ENCODE measurements around the gene RNF32. TPM values are rescaled to one million over a fixed set of nuclear protein-coding genes. Genes with fewer than 3 reads are reported as not detected.

Gene RNF32
- total and polyA plus RNA-seq, 2 of the 13 experiments (the other 11 are each of a cell fraction or from before 2014, with no cell fraction given) = not detected

DNA sequence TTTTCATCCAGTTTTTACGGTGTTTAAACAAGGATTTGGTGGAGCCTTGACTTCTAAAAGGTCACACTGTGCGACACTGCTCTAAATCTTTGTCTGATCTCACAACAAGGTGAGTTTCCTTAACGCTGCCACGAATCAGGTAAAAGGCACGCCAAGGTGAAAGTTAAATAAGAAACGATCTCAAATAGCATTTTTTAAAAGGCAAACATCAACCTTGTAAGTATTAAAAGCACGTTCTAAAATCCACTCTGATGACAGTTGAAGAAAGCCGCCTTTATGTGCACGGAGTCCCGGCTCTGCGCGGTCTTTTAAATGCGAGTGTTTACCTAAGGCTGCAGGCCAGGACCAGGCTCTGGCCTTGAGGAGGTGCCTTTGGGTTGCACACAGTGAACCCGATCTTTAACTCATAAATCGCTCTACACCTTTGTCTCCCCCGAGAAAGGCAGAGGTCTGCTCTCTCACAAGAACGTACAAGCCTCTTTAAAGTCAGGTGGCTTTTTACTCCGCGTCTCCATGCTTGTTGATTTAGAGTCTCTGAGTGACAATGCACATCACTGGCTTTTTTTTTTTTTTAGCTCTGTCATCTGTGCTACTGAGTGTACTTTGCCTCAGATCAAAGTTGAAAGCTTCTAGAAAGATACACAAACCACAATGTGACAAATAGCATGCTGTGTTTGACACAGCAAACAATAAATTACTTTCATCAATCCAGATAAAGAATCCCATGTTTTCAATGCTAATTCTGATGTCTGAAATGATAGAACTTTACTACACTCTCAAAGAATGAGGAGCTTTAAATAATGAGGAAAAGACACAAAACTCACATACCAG lies 25.9 kb upstream of the RNF32 start (continued):
- TF ChIP-seq ZNF674 (CRISPR knock-in tag; IDR thresholded peaks at IDR 0.05; ENCODE audit: low read depth) = no peak
- TF ChIP-seq ZNF878 (CRISPR knock-in tag; IDR thresholded peaks at IDR 0.05) = peak; percentile 54; the same call in 1 of the 2 replicates
- TF ChIP-seq NFAT5 (CRISPR knock-in tag; IDR thresholded peaks at IDR 0.05) = no peak
- TF ChIP-seq SMYD3 (CRISPR knock-in tag; IDR thresholded peaks at IDR 0.05) = no peak
- TF ChIP-seq REL (CRISPR knock-in tag; conservative IDR thresholded peaks at IDR 0.05) = no peak
- TF ChIP-seq THYN1 (CRISPR knock-in tag; IDR thresholded peaks at IDR 0.05; ENCODE audit: borderline replicate concordance, low read depth) = no peak
- no peak; the same call in 1 of the 2 replicates for TF ChIP-seq LCORL (IDR thresholded peaks at IDR 0.05)
- TF ChIP-seq LCORL (CRISPR knock-in tag; IDR thresholded peaks at IDR 0.05) = no peak; the same call in 1 of the 2 replicates
- peak; percentile 86 for TF ChIP-seq PHF21A (CRISPR knock-in tag; IDR thresholded peaks at IDR 0.05)
- no peak for TF ChIP-seq ZNF234 (CRISPR knock-in tag; conservative IDR thresholded peaks at IDR 0.05)
- TF ChIP-seq, protein P1, sequence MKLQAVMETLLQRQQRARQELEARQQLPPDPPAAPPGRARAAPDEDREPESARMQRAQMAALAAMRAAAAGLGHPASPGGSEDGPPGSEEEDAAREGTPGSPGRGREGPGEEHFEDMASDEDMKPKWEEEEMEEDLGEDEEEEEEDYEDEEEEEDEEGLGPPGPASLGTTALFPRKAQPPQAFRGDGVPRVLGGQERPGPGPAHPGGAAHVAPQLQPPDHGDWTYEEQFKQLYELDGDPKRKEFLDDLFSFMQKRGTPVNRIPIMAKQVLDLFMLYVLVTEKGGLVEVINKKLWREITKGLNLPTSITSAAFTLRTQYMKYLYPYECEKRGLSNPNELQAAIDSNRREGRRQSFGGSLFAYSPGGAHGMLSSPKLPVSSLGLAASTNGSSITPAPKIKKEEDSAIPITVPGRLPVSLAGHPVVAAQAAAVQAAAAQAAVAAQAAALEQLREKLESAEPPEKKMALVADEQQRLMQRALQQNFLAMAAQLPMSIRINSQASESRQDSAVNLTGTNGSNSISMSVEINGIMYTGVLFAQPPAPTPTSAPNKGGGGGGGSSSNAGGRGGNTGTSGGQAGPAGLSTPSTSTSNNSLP (IDR thresholded peaks at IDR 0.05; ENCODE audit: low read depth, low read length) = peak; percentile 95
- TF ChIP-seq, protein P2, sequence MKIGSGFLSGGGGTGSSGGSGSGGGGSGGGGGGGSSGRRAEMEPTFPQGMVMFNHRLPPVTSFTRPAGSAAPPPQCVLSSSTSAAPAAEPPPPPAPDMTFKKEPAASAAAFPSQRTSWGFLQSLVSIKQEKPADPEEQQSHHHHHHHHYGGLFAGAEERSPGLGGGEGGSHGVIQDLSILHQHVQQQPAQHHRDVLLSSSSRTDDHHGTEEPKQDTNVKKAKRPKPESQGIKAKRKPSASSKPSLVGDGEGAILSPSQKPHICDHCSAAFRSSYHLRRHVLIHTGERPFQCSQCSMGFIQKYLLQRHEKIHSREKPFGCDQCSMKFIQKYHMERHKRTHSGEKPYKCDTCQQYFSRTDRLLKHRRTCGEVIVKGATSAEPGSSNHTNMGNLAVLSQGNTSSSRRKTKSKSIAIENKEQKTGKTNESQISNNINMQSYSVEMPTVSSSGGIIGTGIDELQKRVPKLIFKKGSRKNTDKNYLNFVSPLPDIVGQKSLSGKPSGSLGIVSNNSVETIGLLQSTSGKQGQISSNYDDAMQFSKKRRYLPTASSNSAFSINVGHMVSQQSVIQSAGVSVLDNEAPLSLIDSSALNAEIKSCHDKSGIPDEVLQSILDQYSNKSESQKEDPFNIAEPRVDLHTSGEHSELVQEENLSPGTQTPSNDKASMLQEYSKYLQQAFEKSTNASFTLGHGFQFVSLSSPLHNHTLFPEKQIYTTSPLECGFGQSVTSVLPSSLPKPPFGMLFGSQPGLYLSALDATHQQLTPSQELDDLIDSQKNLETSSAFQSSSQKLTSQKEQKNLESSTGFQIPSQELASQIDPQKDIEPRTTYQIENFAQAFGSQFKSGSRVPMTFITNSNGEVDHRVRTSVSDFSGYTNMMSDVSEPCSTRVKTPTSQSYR (CRISPR knock-in tag; IDR thresholded peaks at IDR 0.05; ENCODE audit: borderline replicate concordance) = peak; percentile 48; the same call in 1 of the 2 replicates
- TF ChIP-seq RBM39 (IDR thresholded peaks at IDR 0.05; ENCODE audit: low read depth, low read length, poor library complexity, severe bottlenecking) = no peak
- TF ChIP-seq ZNF414 (CRISPR knock-in tag; IDR thresholded peaks at IDR 0.05) = peak; percentile 51; the same call in 1 of the 2 replicates
- no peak for TF ChIP-seq ZNF780A (CRISPR knock-in tag; IDR thresholded peaks at IDR 0.05)
- no peak for TF ChIP-seq NFATC3 (CRISPR knock-in tag; IDR thresholded peaks at IDR 0.05)

All from HepG2 (cell line).